Stomach (tissue), 4 donors: ENCODE results near the gene FNTB.

Experiments
- EP300 ChIP-seq: sonication (generic); formaldehyde crosslinking; IDR thresholded peaks from one replicate; pipeline ENCODE4 v1.6.1; 2017; ENCODE audit warnings: antibody characterized with exemption
- POLR2A ChIP-seq, 4 donors: fragments of 450-650 bp; IDR thresholded peaks; one replicate each; pipeline ENCODE4 v1.6.1; 2016; ENCODE audit warnings: antibody characterized with exemption in 4 of 4, control low read depth in 2 of 4, mild to moderate bottlenecking in 1 of 4, moderate library complexity in 1 of 4
- POLR2AphosphoS5 ChIP-seq, 3 donors: sonication (generic); formaldehyde crosslinking; IDR thresholded peaks; one replicate each; pipeline ENCODE4 v1.6.1; 2016; ENCODE audit warnings: antibody characterized with exemption in 3 of 3
- TF ChIP-seq, protein P1 (sequence below), 7 experiments: fragments of 450-650 bp in 4 of 7; fragments of 200-600 bp in 3 of 7; sonication (generic) in 3 of 7; IDR thresholded peaks; one replicate each; pipeline ENCODE4 v1.5.1; 2016 to 2019; ENCODE audit warnings: antibody characterized with exemption in 7 of 7, control low read depth in 2 of 7, mild to moderate bottlenecking in 1 of 7

DNA sequence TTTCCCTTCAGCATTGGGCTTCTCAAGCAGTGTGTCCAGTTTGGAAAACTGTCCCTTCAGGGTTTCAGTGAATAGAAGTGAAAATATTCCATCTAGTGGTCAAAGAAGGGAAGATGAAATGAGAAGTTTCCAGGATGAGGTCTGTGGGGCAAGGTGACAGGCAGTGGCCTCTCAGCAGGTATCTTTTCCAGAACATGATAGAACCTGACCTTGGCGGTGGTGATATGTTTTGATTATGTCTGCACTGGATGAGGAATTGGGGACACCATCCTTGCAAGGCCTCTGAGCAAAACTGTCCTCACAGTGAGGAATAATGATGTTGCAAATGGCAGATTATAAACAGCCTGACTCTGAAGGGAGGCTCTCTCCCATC is 48.9 kb upstream of the FNTB start:
- TF ChIP-seq EP300 (no peak), POLR2A (IDR thresholded peaks at IDR 0.05) (no peak), POLR2AphosphoS5 (IDR thresholded peaks at IDR 0.05) (no peak)
- TF ChIP-seq, protein P1, sequence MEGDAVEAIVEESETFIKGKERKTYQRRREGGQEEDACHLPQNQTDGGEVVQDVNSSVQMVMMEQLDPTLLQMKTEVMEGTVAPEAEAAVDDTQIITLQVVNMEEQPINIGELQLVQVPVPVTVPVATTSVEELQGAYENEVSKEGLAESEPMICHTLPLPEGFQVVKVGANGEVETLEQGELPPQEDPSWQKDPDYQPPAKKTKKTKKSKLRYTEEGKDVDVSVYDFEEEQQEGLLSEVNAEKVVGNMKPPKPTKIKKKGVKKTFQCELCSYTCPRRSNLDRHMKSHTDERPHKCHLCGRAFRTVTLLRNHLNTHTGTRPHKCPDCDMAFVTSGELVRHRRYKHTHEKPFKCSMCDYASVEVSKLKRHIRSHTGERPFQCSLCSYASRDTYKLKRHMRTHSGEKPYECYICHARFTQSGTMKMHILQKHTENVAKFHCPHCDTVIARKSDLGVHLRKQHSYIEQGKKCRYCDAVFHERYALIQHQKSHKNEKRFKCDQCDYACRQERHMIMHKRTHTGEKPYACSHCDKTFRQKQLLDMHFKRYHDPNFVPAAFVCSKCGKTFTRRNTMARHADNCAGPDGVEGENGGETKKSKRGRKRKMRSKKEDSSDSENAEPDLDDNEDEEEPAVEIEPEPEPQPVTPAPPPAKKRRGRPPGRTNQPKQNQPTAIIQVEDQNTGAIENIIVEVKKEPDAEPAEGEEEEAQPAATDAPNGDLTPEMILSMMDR (IDR thresholded peaks at IDR 0.05), result peak in 3 of 7 experiments; percentile 7 to 32 (median 22)
